ENCODE measurements around the gene NCKAP5. TPM values are rescaled to one million over a fixed set of nuclear protein-coding genes. Genes with fewer than 3 reads are reported as not detected.

NCKAP5 gene
- total RNA-seq, 5 donors from 2014 or later (not counting 1 experiment from before 2014, with no cell fraction given) = 0.06 TPM; not detected in 4

DNA sequence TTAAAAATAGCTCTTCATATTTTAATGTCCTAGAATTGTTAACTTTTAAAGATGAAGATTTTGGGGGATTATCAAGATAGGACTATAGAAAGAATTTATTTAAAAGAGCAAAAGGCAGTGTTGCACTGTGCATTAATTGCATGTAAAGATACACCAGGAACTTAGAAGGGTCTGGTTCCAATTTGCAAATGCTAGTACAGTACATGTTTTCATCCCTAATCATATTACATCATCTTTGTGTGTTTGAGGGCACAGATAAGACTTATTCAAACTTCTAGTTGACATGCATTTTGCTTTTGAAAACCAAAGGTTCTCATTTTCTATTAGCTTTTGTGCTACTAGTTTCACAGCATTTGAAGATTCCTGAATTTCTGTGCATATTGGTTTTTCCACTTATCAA lies 666.6 kb downstream of the NCKAP5 start:
- peaks cover 6 to 24% (median 8%) of the 10 kb centered on the region in 3 donors for H3K9me3 Mint-ChIP-seq
- H3K27ac ChIP-seq (ENCODE audit: low read length) = no peak overlapping the region
- ChIA-PET CTCF (no interaction called here), POLR2A (no interaction called here)
- H3K4me3 Mint-ChIP-seq = no peak overlapping the region
- H3K36me3 ChIP-seq (ENCODE audit: control insufficient read depth in 2 of 2, extremely low read depth in 1 of 2, insufficient read depth in 1 of 2, low read length in 1 of 2) = no peaks in the 10 kb centered on the region
- ATAC-seq (replicated peaks in 1 of 4) (no peak), DNase-seq (no peak)
- no peaks in the 10 kb centered on the region for H3K4me1 Mint-ChIP-seq
- H3K4me1 ChIP-seq (ENCODE audit: control insufficient read depth in 1 of 2, extremely low read depth in 1 of 2, insufficient read depth in 2 of 2, low read length in 2 of 2) = no peaks in the 10 kb centered on the region
- H3K36me3 Mint-ChIP-seq = no peaks in the 10 kb centered on the region
- no peaks in the 10 kb centered on the region for H3K27me3 ChIP-seq (replicated peaks in 1 of 2; ENCODE audit: control insufficient read depth in 2 of 2, extremely low read depth in 1 of 2, insufficient read depth in 2 of 2, low read length in 1 of 2)
- no peaks in the 10 kb centered on the region for H3K9me3 ChIP-seq
- H3K4me3 ChIP-seq (ENCODE audit: control insufficient read depth in 1 of 2, extremely low read depth in 1 of 2, low read length in 1 of 2) = no peak overlapping the region
- peaks cover 0 to 3% of the 10 kb centered on the region in 2 donors for H3K27me3 Mint-ChIP-seq
- no peak overlapping the region for H3K27ac Mint-ChIP-seq

- Histone ChIP-seq H3K27me3 (replicated peaks in 1 of 2; ENCODE audit: control insufficient read depth in 2 of 2, extremely low read depth in 1 of 2, insufficient read depth in 2 of 2, low read length in 1 of 2) (no peaks in the 10 kb centered on the region), H3K36me3 (ENCODE audit: control insufficient read depth in 2 of 2, extremely low read depth in 1 of 2, insufficient read depth in 1 of 2, low read length in 1 of 2) (no peaks in the 10 kb centered on the region), H3K4me3 (ENCODE audit: control insufficient read depth in 1 of 2, extremely low read depth in 1 of 2, low read length in 1 of 2) (no peak overlapping the region), H3K4me1 (ENCODE audit: control insufficient read depth in 1 of 2, extremely low read depth in 1 of 2, insufficient read depth in 2 of 2, low read length in 2 of 2) (no peaks in the 10 kb centered on the region), H3K27ac (ENCODE audit: low read length) (no peak overlapping the region), H3K9me3 (no peaks in the 10 kb centered on the region)
- no peaks in the 10 kb centered on the region for H3K4me1 Mint-ChIP-seq
- DNase-seq (no peak), ATAC-seq (replicated peaks in 1 of 4) (no peak)
- ChIA-PET CTCF (no interaction called here), POLR2A (no interaction called here)
- no CpG with 5 or more reads among the region's 2 CpGs for WGBS (ENCODE audit: insufficient coverage)
- no peaks in the 10 kb centered on the region for H3K36me3 Mint-ChIP-seq
- no peak overlapping the region for H3K27ac Mint-ChIP-seq
- H3K4me3 Mint-ChIP-seq = no peak overlapping the region
- H3K27me3 Mint-ChIP-seq = peaks cover 0 to 3% of the 10 kb centered on the region in 2 donors
- H3K9me3 Mint-ChIP-seq = peaks cover 8 to 12% (median 9%) of the 10 kb centered on the region in 3 donors
These were observed 671.2 kb downstream of the NCKAP5 start for GRCh38 chr2:132897111-132897510.

DNA sequence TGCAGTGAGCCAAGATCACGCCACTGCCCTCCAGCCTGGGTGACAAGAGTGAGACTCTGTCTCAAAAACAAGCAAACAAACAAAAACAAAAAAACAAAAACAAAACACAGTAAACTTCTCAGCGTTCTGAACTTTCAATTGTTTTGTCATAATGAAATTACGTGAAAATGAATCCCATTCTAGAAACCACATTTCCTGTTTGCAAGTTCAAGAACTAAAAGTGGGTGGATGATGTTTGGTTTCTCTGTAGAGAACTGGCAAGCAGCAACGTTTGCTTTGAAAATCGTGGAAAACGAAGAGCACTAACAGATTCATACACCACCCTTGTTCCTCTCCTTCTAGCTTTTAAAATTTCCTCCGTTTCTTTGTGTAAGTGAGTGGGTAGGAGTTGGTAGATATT lies 672.2 kb downstream of the NCKAP5 start:
- H3K36me3 Mint-ChIP-seq = no peaks in the 10 kb centered on the region
- ChIA-PET CTCF (no interaction called here), POLR2A (no interaction called here)
- WGBS (ENCODE audit: insufficient coverage) = no CpG with 5 or more reads among the region's 7 CpGs
- H3K27me3 Mint-ChIP-seq = peaks cover 0 to 3% of the 10 kb centered on the region in 2 donors
- no peak overlapping the region for H3K27ac ChIP-seq (ENCODE audit: low read length)
- H3K27me3 ChIP-seq (replicated peaks in 1 of 2; ENCODE audit: control insufficient read depth in 2 of 2, extremely low read depth in 1 of 2, insufficient read depth in 2 of 2, low read length in 1 of 2) = no peaks in the 10 kb centered on the region
- H3K9me3 Mint-ChIP-seq = peaks cover 8 to 10% (median 9%) of the 10 kb centered on the region in 3 donors
- H3K9me3 ChIP-seq = no peaks in the 10 kb centered on the region
- no peak for ATAC-seq (replicated peaks in 1 of 4)
- H3K4me1 ChIP-seq (ENCODE audit: control insufficient read depth in 1 of 2, extremely low read depth in 1 of 2, insufficient read depth in 2 of 2, low read length in 2 of 2) = no peaks in the 10 kb centered on the region
- H3K4me3 ChIP-seq (ENCODE audit: control insufficient read depth in 1 of 2, extremely low read depth in 1 of 2, low read length in 1 of 2) = no peak overlapping the region
- H3K27ac Mint-ChIP-seq = no peak overlapping the region
- no peaks in the 10 kb centered on the region for H3K36me3 ChIP-seq (ENCODE audit: control insufficient read depth in 2 of 2, extremely low read depth in 1 of 2, insufficient read depth in 1 of 2, low read length in 1 of 2)
- no peak for DNase-seq
- H3K4me3 Mint-ChIP-seq = no peak overlapping the region
- no peaks in the 10 kb centered on the region for H3K4me1 Mint-ChIP-seq

GRCh38 chr2:132891498-132891897 lies 676.8 kb downstream of the NCKAP5 start:
- Mint-ChIP-seq H3K36me3 (no peaks in the 10 kb centered on the region), H3K27ac (no peak overlapping the region), H3K4me3 (no peak overlapping the region), H3K9me3 (peaks cover 3 to 13% (median 8%) of the 10 kb centered on the region in 3 donors), H3K27me3 (no peaks in the 10 kb centered on the region), H3K4me1 (no peaks in the 10 kb centered on the region)
- ChIA-PET POLR2A (no interaction called here), CTCF (no interaction called here)
- ATAC-seq (replicated peaks in 1 of 4) (no peak), DNase-seq (no peak)
- Histone ChIP-seq H3K36me3 (ENCODE audit: control insufficient read depth in 2 of 2, extremely low read depth in 1 of 2, insufficient read depth in 1 of 2, low read length in 1 of 2) (no peaks in the 10 kb centered on the region), H3K9me3 (no peaks in the 10 kb centered on the region), H3K4me1 (ENCODE audit: control insufficient read depth in 1 of 2, extremely low read depth in 1 of 2, insufficient read depth in 2 of 2, low read length in 2 of 2) (no peaks in the 10 kb centered on the region), H3K27me3 (replicated peaks in 1 of 2; ENCODE audit: control insufficient read depth in 2 of 2, extremely low read depth in 1 of 2, insufficient read depth in 2 of 2, low read length in 1 of 2) (no peaks in the 10 kb centered on the region), H3K27ac (ENCODE audit: low read length) (no peak overlapping the region), H3K4me3 (ENCODE audit: control insufficient read depth in 1 of 2, extremely low read depth in 1 of 2, low read length in 1 of 2) (no peak overlapping the region)
- WGBS (ENCODE audit: insufficient coverage) = 89% methylated on average over 4 of the region's 5 CpGs

DNA sequence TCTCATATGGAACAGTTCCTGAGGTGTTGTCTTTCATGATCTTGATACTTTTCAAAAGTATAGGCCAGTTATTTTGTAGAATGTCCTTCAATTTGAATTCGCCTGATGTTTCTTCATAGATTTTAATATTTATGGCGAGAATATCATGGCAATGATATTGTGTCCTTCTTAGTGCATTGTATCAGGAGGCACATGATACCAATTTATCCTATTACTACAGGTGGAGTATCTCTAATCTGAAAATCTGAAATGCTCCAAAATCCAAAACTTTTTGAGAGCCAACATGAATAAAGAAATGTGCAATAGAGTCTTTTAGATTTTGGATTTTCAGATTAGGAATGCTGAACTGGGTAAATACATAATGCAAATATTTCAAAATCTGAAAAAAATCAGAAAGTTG lies 681.7 kb downstream of the NCKAP5 start:
- no peak overlapping the region for H3K27ac ChIP-seq (ENCODE audit: low read length)
- no peaks in the 10 kb centered on the region for H3K27me3 ChIP-seq (replicated peaks in 1 of 2; ENCODE audit: control insufficient read depth in 2 of 2, extremely low read depth in 1 of 2, insufficient read depth in 2 of 2, low read length in 1 of 2)
- no peaks in the 10 kb centered on the region for H3K36me3 Mint-ChIP-seq
- DNase-seq (no peak), ATAC-seq (replicated peaks in 1 of 4) (no peak)
- H3K9me3 Mint-ChIP-seq = peaks cover 0 to 12% (median 8%) of the 10 kb centered on the region in 3 donors
- no peak overlapping the region for H3K4me3 Mint-ChIP-seq
- WGBS (ENCODE audit: insufficient coverage) = no CpG with 5 or more reads among the region's 2 CpGs
- H3K36me3 ChIP-seq (ENCODE audit: control insufficient read depth in 2 of 2, extremely low read depth in 1 of 2, insufficient read depth in 1 of 2, low read length in 1 of 2) = no peaks in the 10 kb centered on the region
- no peaks in the 10 kb centered on the region for H3K4me1 Mint-ChIP-seq
- no peaks in the 10 kb centered on the region for H3K27me3 Mint-ChIP-seq
- no peaks in the 10 kb centered on the region for H3K4me1 ChIP-seq (ENCODE audit: control insufficient read depth in 1 of 2, extremely low read depth in 1 of 2, insufficient read depth in 2 of 2, low read length in 2 of 2)
- no peaks in the 10 kb centered on the region for H3K9me3 ChIP-seq
- H3K4me3 ChIP-seq (ENCODE audit: control insufficient read depth in 1 of 2, extremely low read depth in 1 of 2, low read length in 1 of 2) = no peak overlapping the region
- no peak overlapping the region for H3K27ac Mint-ChIP-seq
- ChIA-PET CTCF (no interaction called here), POLR2A (no interaction called here)

GRCh38 chr2:132884705-132885104 lies 683.6 kb downstream of the NCKAP5 start:
- CTCF ChIA-PET = no interaction called here
- Mint-ChIP-seq H3K27me3 (no peaks in the 10 kb centered on the region), H3K4me3 (no peak overlapping the region)

GRCh38 chr2:132884292-132884691 lies 684.0 kb downstream of the NCKAP5 start:
- POLR2A ChIA-PET = no interaction called here

More at GRCh38 chr2:132884705-132885104, 683.6 kb downstream of the NCKAP5 start:
- ATAC-seq (replicated peaks in 1 of 4) (no peak), DNase-seq (no peak)
- no peaks in the 10 kb centered on the region for H3K4me1 ChIP-seq (ENCODE audit: control insufficient read depth in 1 of 2, extremely low read depth in 1 of 2, insufficient read depth in 2 of 2, low read length in 2 of 2)
- no peaks in the 10 kb centered on the region for H3K36me3 Mint-ChIP-seq
- H3K27ac ChIP-seq (ENCODE audit: low read length) = no peak overlapping the region
- no peaks in the 10 kb centered on the region for H3K27me3 ChIP-seq (replicated peaks in 1 of 2; ENCODE audit: control insufficient read depth in 2 of 2, extremely low read depth in 1 of 2, insufficient read depth in 2 of 2, low read length in 1 of 2)
- no CpG with 5 or more reads among the region's 6 CpGs for WGBS (ENCODE audit: insufficient coverage)
- no peaks in the 10 kb centered on the region for H3K36me3 ChIP-seq (ENCODE audit: control insufficient read depth in 2 of 2, extremely low read depth in 1 of 2, insufficient read depth in 1 of 2, low read length in 1 of 2)
- H3K4me1 Mint-ChIP-seq = no peaks in the 10 kb centered on the region
- no peak overlapping the region for H3K27ac Mint-ChIP-seq
- POLR2A ChIA-PET = no interaction called here
- no peaks in the 10 kb centered on the region for H3K9me3 ChIP-seq
- H3K9me3 Mint-ChIP-seq = peaks cover 0 to 18% (median 12%) of the 10 kb centered on the region in 3 donors
- no peak overlapping the region for H3K4me3 ChIP-seq (ENCODE audit: control insufficient read depth in 1 of 2, extremely low read depth in 1 of 2, low read length in 1 of 2)

More at GRCh38 chr2:132884292-132884691, 684.0 kb downstream of the NCKAP5 start:
- H3K4me1 Mint-ChIP-seq = no peaks in the 10 kb centered on the region
- Histone ChIP-seq H3K4me3 (ENCODE audit: control insufficient read depth in 1 of 2, extremely low read depth in 1 of 2, low read length in 1 of 2) (no peak overlapping the region), H3K36me3 (ENCODE audit: control insufficient read depth in 2 of 2, extremely low read depth in 1 of 2, insufficient read depth in 1 of 2, low read length in 1 of 2) (no peaks in the 10 kb centered on the region), H3K4me1 (ENCODE audit: control insufficient read depth in 1 of 2, extremely low read depth in 1 of 2, insufficient read depth in 2 of 2, low read length in 2 of 2) (no peaks in the 10 kb centered on the region), H3K9me3 (no peaks in the 10 kb centered on the region), H3K27ac (ENCODE audit: low read length) (no peak overlapping the region), H3K27me3 (replicated peaks in 1 of 2; ENCODE audit: control insufficient read depth in 2 of 2, extremely low read depth in 1 of 2, insufficient read depth in 2 of 2, low read length in 1 of 2) (no peaks in the 10 kb centered on the region)
- DNase-seq (no peak), ATAC-seq (replicated peaks in 1 of 4) (no peak)
- CTCF ChIA-PET = no interaction called here
- no peaks in the 10 kb centered on the region for H3K27me3 Mint-ChIP-seq
- no peaks in the 10 kb centered on the region for H3K36me3 Mint-ChIP-seq
- peaks cover 0 to 16% (median 12%) of the 10 kb centered on the region in 3 donors for H3K9me3 Mint-ChIP-seq
- no peak overlapping the region for H3K4me3 Mint-ChIP-seq
- H3K27ac Mint-ChIP-seq = no peak overlapping the region
- WGBS (ENCODE audit: insufficient coverage) = no CpG with 5 or more reads among the region's 4 CpGs

Measured in T-cell (primary cell).